Hematopoietic multipotent progenitor cell treated with erythropoietin and hydrocortisone succinate and interleukin-3 and kit ligand, for 8 days (in vitro differentiated cells): ENCODE measurements around the gene FCN1.

Source experiments
- DNase-seq: peaks from one replicate; pipeline ENCODE4 v3.0.0-alpha.2; 2015

Gene FCN1

DNA sequence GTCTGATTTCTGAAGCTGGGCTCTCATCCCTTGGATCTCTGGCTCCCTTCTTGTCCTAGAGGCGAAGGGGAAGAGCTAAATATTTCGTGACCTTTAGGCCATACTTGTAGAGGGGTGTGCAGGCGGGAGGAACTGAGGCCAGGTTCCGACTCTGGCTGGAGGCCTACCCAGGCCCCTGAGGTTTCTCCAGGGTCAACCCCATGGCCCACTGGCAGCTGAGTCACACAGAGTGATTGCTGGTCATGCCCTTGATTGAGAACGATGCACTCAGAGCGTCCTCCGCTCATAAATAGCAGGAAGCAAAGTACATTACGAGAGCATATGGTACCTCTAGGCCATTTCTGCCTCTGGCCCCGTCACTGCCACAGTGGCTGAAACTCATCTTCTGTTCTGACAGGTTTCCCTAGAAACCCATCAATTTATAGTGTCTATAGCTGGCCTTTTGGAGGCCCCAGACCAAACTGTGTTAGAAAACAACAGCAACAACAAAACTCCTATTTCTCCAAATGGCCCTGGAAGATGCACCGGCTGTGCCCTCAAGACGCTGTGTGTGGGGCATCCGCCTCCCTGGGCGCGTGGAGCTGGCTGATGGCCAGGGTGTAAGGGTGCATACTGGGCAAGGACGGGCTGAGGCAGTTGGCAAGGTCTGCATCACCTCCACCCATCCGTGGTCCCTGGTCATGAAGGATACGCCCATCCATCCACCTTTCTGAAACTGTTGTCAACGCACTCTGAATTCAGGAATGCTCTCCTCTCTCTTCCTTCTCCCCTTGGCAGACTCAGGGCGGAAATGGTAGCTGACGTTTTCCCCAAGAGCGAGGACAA is 32.9 kb upstream of the FCN1 start:
- DNase-seq: no peak

DNA sequence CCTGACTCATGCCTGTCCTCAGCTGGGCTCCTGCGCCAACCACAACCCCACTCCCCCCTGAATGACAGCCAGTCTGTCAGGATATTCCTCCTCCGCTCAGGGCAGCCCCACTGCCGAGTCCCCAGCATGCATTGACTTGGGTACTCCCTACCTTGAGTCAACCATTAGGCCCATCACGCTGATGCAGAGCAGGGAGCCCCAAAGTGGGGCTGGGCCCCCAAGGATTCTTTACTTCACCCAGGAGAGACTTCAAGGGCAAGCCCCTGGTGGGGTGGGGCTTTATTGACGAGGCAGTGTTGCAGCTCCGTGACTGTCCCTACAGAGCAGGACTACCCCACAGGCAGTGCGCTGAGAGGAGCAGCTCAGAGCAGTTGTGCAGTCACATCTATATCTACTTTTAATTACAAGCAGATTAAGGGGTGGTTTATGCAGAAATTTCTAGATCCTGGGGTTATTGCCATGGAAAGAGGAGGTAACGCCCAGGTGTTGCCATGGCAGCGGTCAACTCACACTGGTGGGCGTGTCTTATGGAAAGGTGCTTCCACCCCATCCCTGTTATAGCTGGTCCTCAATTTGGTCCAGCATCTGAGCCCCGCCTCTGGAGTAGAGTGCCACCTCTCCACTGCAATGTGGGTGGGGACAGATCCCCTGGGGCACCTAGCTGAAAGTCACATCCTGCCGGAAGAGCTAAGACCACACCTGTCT is 32.1 kb upstream of the FCN1 start:
- DNase-seq: no peak

DNA sequence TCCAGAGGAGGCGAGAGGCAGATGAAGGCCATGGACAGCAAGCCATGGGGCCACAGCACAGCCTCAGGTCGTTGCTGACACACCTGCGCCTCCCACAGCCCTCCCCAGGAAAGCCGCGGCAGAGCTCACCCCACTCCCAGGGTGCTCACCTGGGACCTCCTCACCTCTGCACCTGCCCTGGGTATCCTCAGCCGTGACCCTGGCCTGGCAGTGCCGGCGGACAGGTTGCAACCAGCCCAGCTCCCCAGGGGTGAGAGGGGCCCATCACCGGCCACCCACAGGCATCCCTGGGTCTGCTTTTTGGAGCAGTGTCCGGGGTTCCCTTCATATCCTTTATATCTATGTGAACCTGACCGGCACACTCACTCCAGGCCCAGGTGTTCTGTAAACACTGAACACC is 30.4 kb upstream of the FCN1 start:
- no peak for DNase-seq

DNA sequence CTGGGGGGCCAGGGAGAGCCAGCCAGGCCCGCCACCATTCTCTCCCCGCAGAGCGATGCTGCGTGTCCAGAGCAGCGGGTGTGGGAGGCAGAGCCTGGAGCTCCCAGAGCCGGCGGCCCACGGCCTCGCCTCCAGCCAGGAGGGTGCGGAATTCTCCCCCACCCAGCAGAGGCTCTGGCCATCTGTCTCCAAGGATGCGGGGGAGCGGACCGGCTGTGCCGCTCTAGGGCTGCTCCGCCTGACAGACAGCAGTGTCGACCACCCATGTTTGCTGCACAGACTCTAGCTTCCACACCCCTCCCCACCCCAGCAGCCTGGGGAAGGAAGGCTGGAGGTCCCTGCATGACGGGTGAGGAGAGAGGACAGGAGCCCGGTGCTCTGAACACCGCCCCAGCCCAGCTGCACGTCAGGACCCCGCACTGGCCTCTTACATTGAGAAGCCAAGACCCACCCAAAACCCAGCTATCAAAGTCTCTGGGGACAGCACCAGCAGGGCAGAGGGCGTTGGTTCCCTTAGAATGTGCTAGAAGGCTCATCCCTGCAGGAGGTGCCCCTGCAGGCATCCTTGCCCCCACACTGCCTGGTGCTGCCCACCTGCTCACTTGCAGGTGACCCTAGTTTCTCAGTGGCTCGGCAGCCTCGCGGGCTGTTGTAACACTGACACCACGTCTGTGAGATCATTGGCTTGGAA is 29.7 kb upstream of the FCN1 start:
- DNase-seq: no peak

DNA sequence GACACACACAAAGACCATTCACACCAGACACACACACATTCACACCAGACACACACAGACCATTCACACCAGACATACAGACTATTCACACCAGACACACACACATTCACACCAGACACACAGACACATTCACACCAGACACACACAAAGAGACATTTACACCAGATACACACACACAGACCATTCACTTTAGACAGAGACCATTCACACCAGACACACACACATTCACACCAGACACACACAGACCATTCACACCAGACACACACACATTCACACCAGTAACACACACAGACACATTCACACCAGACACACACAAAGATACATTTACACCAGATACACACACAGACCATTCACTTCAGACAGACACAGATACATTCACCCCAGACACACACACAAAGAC is 29.0 kb upstream of the FCN1 start:
- DNase-seq: no peak

DNA sequence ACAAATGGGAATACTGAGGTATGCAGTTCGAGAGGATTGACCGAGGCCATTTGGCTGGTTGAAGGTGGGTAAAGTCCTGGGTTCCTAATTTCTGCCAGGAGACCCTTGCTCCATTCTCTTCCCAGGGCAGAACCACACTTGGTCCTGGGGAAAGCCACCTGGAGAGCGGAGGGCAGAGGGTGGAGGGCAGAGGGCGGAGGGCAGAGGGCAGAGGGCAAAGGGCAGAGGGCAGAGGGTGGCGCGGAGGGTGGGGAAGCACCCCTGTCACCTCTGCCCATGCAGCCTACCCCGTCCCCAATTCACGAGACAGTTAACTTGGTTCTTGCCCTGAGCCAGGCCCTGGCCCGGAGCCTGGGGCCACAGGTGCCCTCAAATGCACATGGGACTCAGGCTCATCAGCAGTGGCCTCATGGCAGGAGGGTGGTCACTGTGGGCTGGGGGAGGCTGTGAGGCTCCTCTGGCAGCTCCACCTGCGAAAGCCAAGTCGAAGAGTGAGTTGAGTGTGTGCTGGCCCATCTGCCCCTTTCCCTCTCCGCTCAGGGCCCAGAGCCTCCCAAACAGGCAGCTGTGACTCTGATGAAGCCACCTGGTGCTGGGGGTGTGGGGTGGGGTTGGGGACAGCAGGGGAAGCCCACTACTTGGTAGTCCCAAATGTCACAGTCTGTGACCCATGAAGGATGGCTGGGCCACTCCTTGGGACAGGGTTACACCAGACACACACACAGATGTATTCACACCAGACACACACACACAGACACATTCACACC is 28.0 kb upstream of the FCN1 start:
- no peak for DNase-seq

DNA sequence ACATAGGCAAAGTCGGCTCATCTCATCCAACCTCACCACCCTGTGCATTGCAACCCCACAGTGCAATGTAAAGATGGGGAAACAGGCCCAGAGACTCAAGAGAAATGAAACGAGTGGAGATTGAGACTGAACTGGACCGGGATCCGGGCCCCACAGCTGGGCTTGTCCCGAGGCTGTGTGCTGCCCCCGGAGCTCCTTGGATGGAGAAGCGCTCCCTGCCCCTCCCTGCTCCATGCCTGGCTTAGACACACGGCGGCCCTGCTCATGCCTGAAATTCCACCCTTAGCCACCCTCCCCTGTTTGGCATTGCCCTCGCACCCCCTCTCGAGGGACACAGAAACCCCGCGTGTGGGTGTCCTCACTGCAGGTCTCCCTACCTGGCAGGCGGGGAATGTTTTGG is 27.2 kb upstream of the FCN1 start:
- DNase-seq: no peak

DNA sequence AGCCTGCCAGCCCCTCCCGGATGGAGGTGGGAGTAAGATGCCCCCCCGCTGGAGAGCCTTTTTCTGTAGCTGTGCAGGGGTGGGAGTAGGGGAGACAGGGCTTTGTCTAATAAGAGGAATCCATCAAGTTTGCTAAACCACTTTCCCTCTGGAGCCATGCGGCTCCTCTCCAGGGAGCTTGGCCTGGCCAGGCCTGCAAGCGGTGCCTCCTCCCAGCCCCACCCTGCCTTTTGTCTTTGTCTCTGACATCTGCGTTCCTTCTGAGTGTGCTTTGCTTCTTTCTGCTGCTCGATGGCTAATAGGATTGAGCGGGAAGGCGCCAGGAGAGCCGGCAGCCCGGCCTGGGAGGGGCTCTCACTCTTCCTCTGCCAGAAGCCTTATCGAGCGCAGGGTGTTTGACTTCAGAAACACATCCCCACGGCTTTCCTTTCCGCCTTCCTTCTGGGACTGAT is 26.7 kb upstream of the FCN1 start:
- DNase-seq: no peak

DNA sequence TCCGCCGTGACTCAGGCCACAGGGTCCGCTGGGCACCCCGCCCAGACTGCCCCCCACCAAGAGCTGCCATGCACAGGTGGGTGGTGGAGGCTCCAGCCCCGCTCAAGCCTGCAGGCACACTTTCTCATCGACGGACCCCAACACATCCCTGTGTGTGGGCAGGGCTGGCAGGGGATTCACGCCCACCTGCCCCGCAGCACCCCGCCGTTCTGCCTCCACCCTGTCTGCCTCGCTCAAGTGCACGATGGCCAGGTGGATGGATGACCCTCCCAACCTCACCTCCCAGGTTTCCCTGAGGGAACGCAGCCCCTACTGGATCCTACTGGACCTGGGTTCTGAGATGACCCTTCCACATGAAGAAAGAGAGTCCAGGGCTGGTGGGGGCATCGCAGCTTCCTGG is 26.1 kb upstream of the FCN1 start:
- DNase-seq: no peak

DNA sequence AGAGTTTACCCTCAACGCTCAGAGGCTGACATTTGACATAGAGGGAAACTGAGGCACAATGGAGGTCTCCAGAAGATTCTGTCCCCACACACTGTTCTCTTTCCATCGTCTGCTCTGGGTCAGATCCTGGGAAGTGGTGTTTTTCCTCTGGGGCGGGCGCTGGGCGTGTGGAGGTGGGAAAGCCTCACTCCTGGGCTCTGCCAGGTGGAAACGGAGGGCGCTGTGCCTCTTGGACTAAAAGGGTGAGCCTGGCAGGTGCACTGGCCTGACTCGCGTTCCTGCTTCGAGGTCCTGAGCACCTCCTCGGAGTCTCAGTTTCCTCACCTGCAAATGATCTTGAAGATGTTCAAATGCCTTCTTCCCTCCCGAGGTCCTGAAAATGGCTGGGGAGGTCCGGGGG is 25.7 kb upstream of the FCN1 start:
- no peak for DNase-seq

DNA sequence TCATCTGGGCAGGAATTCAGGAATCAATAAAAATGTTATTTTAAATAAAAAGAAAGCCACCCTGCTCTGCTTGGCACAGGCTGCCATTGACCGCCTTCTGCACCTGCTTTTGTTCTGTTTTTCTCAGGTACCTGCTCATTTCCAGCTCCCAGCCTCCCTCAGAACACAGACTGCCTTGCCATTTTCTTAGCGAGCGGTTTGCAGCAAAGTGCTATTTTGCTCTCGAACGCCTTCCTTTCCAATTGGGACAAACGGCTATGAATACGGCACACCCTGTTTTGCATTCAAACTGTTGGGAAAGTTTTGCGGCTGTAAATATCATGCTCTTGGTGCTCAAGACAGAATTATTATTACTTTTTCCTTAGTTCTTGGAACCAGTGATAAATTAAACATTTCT is 25.1 kb upstream of the FCN1 start:
- no peak for DNase-seq

DNA sequence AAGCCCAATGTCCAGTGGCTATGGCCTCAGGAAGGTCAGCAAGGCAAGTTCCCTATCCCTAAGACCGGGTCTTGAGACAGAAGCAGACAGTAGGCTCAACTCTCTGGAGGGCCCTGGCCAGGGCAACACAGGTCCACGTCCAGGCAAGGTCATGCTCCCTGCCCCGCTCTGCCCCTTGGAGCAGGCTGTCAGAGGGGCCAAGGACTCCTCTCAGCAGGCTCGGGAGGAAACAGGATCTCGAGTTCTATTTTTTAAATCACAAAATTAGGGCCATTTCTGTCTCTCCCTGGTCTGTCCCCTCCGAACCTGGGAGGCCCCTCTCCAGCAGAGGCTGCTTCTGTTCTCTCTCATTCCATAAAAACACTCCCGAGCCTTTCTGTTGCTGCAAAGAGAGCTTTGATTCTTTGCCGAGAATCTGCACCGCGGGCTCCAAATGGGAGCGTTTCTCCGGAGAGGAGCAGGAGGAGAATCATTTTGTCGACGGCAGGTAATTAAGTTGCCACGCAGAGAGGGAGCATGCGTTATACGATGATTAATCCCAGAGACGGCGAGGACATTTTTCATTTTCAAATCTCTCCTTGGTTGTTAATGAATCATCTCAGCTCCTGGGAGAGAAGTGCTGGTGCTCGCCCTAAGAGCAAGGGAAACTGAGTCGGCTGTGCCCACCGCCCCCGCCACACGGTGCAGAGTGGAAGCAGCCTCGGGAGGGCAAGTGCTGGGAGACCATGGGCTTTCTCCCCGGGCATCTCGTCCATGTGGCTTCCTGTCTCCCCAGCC is 24.5 kb upstream of the FCN1 start:
- no peak for DNase-seq

DNA sequence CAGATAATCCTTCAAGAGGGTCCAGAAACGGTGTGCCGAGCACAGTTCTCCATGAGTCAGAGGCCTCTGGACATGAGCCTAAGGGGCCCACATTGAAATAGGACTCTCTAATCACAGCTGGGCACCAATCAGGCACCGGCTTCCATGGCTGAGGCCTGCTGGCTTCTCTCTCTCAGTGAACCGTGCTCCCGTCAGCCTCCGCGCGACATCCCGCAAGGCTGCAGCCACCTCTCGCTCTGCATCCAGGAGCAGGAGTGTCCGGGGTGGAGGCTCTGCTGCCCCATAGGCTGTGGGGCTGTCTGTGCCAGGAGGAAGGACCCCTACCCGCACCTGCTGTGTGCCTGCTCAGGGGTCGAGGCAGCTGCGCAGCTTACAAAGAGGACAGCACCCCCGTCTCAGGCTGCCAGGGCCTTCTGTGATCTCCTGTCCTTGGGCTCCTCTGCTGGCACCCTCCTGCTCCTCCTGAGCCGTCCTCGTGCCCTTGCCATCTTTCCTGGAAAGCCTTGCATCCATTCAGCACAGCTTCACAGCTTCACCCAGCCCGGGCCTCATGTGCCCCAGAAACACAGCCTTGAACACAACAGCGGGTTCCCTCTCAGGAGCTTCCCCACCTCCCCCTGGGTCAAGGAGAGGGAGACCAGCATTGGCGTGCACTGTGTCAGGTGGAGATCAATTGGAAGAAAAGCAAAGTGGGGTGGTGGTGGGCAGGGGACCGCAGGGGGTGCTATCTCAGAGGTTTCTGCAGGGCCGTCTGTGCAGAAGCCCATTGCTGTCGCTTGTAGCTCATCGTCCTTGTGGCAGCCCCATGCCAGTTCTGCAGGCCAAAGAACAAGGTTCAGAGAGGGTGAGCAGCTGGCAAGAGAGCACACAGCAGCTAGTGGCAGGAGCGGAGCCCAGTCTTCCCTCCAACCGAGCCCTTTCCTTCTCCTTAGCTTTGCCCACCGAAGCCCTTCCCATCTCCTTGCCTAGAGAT is 22.8 kb upstream of the FCN1 start:
- DNase-seq: no peak

DNA sequence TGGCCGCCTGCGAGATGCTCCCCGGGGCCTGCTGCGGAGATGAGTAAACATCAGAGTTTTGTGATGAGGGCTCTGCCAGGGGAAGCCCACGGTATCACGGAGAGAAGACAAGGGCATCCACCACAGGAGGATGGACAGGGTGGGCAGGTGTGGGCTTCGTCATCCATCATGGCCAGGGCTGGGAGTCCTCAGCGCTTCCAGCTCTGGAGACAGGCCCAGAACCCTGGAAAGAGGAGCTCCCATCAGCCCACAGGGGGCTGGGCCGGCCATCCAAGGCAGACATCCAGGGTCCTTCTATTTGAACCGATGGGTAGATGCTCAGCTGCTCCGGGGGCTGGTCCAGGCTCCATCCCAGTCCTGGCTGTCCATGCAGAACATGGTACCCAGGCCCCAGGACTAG is 22.1 kb upstream of the FCN1 start:
- DNase-seq: no peak

DNA sequence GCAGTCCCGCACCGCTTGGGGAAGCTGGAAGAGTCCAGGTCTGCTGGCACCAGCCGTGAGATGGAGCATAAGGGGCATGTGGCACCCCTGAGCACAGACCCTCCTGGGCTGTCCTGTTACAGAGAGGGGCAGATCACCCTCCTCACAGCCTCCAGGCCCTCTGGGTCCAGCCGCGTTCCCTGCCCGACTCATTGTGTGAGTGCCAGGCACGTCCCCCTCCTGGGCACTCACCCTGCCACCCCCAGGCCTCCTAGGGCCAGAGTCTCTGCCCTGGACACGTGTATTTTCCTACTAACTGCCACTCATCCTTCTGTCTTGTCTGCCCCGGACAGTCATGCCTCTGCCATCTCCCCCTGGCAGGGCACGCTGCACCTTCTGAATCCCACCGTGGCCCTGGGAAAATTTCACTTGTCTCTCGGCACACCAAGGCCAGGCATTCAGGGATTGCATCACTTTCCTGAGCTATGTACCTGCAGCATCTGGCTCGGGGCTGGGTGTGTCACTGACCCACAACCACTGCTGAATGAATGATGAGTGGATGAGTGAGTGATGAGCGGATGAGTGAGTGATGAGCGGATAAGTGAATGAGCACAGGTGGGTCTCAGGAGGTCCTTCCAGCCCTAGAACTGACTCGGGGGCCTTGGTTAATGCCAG is 21.5 kb upstream of the FCN1 start:
- DNase-seq: no peak

DNA sequence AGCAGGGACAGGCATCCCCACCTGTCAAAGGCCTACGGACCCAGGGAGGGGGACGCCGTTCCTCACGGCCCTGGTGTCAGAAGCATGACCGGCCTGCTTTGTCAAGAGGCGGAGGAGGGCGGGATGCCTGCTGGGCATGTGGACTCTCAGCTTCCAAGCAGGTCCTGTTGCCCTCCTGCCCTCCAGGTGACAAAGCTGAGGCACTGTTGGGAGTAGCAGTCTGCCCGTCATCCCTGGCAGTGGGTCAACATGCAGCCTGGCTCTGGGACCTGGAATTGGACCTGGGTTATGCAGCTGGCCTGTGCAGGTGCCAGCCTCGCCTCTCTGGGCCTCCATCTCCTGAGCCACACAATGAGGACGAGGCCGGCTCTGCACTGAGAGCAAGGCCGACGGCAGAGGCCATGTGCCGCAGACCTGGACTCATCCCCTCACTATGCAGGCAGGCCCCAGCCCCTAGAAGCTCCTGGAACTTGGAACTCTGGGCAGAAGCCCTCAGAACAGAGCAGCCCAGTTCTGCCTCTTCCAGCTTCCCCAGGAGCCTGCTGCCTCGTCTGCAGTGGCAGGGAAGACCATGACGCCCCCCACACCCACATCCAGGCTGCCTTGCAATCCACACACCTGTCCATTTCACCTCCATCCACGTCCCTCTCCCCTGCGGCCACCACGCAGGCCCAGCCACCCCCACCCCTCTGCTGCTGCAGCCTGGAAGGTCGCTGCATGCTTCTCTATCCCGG is 20.8 kb upstream of the FCN1 start:
- DNase-seq: no peak

DNA sequence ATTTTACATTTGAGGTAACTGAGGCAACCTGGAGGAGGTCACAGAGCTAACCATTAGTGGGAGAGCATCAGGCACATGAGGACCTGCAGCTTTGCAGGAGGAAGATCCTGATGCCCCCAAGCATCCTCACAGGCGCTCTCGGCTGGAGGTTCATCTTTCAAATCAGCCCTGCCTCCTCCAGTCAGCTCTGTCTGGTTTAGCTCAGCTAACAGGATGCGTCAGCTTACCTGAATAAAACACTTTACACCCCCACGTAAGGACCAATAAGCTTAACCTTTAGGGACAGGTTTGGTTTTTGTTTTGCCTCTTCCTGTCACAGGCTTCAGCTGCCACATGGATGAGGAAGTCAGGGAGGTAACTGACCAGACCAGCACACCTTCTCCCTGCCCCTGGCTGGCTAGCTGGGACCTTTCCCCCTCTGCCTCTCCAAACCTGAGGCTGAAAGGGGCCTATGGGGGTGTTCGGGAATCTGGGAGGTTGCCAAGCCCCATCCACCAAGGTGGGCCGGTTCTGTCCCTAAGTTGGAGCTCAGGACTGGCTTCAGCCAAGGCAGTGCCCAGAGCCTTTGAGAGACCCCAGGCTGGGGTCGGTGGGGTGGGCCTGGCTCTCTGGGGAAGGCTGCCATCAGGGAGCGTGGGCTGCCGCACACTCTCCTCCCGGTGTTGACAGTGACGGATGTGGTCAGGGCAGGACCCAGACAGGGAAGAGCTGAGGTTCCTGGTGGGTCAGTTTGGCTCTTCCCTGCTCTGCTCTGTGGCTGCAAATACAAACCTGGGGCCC is 20.0 kb upstream of the FCN1 start:
- no peak for DNase-seq

DNA sequence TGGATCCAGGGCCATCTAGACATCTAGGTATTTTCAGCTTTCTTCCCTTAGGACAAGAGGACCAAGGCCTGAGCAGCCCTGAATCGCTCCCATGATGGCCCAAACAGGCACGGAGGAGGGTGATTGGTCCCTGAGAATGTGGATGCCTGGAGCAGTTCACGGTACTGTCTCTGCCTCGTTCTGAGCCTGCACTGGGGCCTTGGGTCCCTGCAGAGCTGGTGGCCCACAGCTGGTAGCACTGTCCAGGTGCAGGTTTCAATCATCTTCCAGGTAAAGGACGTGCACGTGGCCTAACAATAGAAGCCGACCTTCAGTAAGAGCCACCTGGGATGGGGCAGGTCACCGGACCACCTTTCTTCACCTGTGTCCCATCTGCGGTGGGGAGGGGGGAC is 19.4 kb upstream of the FCN1 start:
- no peak for DNase-seq
